ENCODE results near the gene FOXN4.

Gene FOXN4

GRCh38 chr12:109271418-109271817 lies 37.7 kb downstream of the FOXN4 start:
- TF ChIP-seq POLR2A (IDR thresholded peaks at IDR 0.05; ENCODE audit: extremely low read depth, insufficient read length) = no peak
- TF ChIP-seq MYC (IDR thresholded peaks at IDR 0.05; ENCODE audit: low read depth, low read length) = no peak
- TF ChIP-seq CTCF (IDR thresholded peaks at IDR 0.05; ENCODE audit: low read depth, low read length) = no peak
- no peak for TF ChIP-seq MAX (IDR thresholded peaks at IDR 0.05; ENCODE audit: low read depth, low read length)
- no peak overlapping the region for H3K4me3 ChIP-seq (ENCODE audit: low read depth, low read length)
- DNase-seq (ENCODE audit: low read depth) = no peak

GRCh38 chr12:109270494-109270893 lies 38.6 kb downstream of the FOXN4 start:
- DNase-seq (ENCODE audit: low read depth) = no peak
- H3K4me3 ChIP-seq (ENCODE audit: low read depth, low read length) = no peak overlapping the region
- no peak for TF ChIP-seq MAX (IDR thresholded peaks at IDR 0.05; ENCODE audit: low read depth, low read length)
- TF ChIP-seq POLR2A (IDR thresholded peaks at IDR 0.05; ENCODE audit: extremely low read depth, insufficient read length) = no peak
- TF ChIP-seq CTCF (IDR thresholded peaks at IDR 0.05; ENCODE audit: low read depth, low read length) = no peak
- TF ChIP-seq MYC (IDR thresholded peaks at IDR 0.05; ENCODE audit: low read depth, low read length) = no peak

- no peak for TF ChIP-seq POLR2A (IDR thresholded peaks at IDR 0.05; ENCODE audit: extremely low read depth, insufficient read length)
- TF ChIP-seq MYC (IDR thresholded peaks at IDR 0.05; ENCODE audit: low read depth, low read length) = no peak
- no peak for TF ChIP-seq MAX (IDR thresholded peaks at IDR 0.05; ENCODE audit: low read depth, low read length)
- no peak overlapping the region for H3K4me3 ChIP-seq (ENCODE audit: low read depth, low read length)
- DNase-seq (ENCODE audit: low read depth) = no peak
Observed at GRCh38 chr12:109269428-109269827, 39.7 kb downstream of the FOXN4 start.

- TF ChIP-seq MAX (IDR thresholded peaks at IDR 0.05; ENCODE audit: low read depth, low read length) (no peak), CTCF (IDR thresholded peaks at IDR 0.05; ENCODE audit: low read depth, low read length) (no peak), MYC (IDR thresholded peaks at IDR 0.05; ENCODE audit: low read depth, low read length) (no peak), POLR2A (IDR thresholded peaks at IDR 0.05; ENCODE audit: extremely low read depth, insufficient read length) (no peak)
- no peak overlapping the region for H3K4me3 ChIP-seq (ENCODE audit: low read depth, low read length)
- DNase-seq (ENCODE audit: low read depth) = no peak
Observed at GRCh38 chr12:109268896-109269295, 40.2 kb downstream of the FOXN4 start.

- no peak for TF ChIP-seq CTCF (IDR thresholded peaks at IDR 0.05; ENCODE audit: low read depth, low read length)
- TF ChIP-seq MAX (IDR thresholded peaks at IDR 0.05; ENCODE audit: low read depth, low read length) = no peak
- no peak for TF ChIP-seq POLR2A (IDR thresholded peaks at IDR 0.05; ENCODE audit: extremely low read depth, insufficient read length)
- TF ChIP-seq MYC (IDR thresholded peaks at IDR 0.05; ENCODE audit: low read depth, low read length) = no peak
- H3K4me3 ChIP-seq (ENCODE audit: low read depth, low read length) = no peak overlapping the region
- no peak for DNase-seq (ENCODE audit: low read depth)
Observed at GRCh38 chr12:109267361-109267760, 41.7 kb downstream of the FOXN4 start.

- H3K4me3 ChIP-seq (ENCODE audit: low read depth, low read length) = no peak overlapping the region
- no peak for TF ChIP-seq POLR2A (IDR thresholded peaks at IDR 0.05; ENCODE audit: extremely low read depth, insufficient read length)
- no peak for TF ChIP-seq MAX (IDR thresholded peaks at IDR 0.05; ENCODE audit: low read depth, low read length)
- TF ChIP-seq MYC (IDR thresholded peaks at IDR 0.05; ENCODE audit: low read depth, low read length) = no peak
- no peak for TF ChIP-seq CTCF (IDR thresholded peaks at IDR 0.05; ENCODE audit: low read depth, low read length)
- no peak for DNase-seq (ENCODE audit: low read depth)
Observed at GRCh38 chr12:109266106-109266879, 42.8 kb downstream of the FOXN4 start.

All from NB4 (cell line).